OCI-LY1 (cell line): ENCODE measurements around the gene SNAP25.

ENCODE experiments used
- H2AFZ ChIP-seq: fragments of 200-600 bp; sonication (generic), shearing (Covaris generic); 2 replicates; pipeline ENCODE4 v1.6.0; 2014; ENCODE audit warnings: antibody characterized with exemption, mild to moderate bottlenecking, low read length
- H3F3A ChIP-seq: fragments of 200-600 bp; sonication (generic), shearing (Covaris generic); 2 replicates; pipeline ENCODE4 v1.6.0; 2014; ENCODE audit warnings: mild to moderate bottlenecking, antibody characterized with exemption, low read length, moderate library complexity; ENCODE audit not compliant: insufficient read depth
- H3K27ac ChIP-seq: fragments of 200-600 bp; sonication (generic); 2 replicates; pipeline ENCODE4 v1.5.1; 2014; ENCODE audit warnings: low read length, mixed run types, mild to moderate bottlenecking, low read depth; ENCODE audit not compliant: poor library complexity, severe bottlenecking
- H3K27me3 ChIP-seq: fragments of 200-600 bp; sonication (generic); 2 replicates; pipeline ENCODE4 v1.6.0; 2014; ENCODE audit warnings: antibody characterized with exemption, mild to moderate bottlenecking, low read length, moderate library complexity; ENCODE audit not compliant: insufficient read depth
- H3K36me3 ChIP-seq: fragments of 200-600 bp; sonication (generic); 2 replicates; pipeline ENCODE4 v1.6.1; 2014; ENCODE audit warnings: mild to moderate bottlenecking, antibody characterized with exemption, low read length, moderate library complexity, mixed read lengths; ENCODE audit not compliant: insufficient read depth
- H3K4me1 ChIP-seq: fragments of 200-600 bp; sonication (generic); 2 replicates; pipeline ENCODE4 v1.5.1; 2014; ENCODE audit warnings: mild to moderate bottlenecking, low read length, moderate library complexity; ENCODE audit not compliant: insufficient read depth, severe bottlenecking
- H3K4me2 ChIP-seq: fragments of 200-600 bp; sonication (generic), shearing (Covaris generic); 2 replicates; pipeline ENCODE4 v1.6.1; 2014; ENCODE audit warnings: low read length
- H3K4me3 ChIP-seq: fragments of 200-600 bp; sonication (generic); 2 replicates; pipeline ENCODE4 v1.5.1; 2014; ENCODE audit warnings: low read length, low read depth, mild to moderate bottlenecking, mixed read lengths; ENCODE audit not compliant: poor library complexity, severe bottlenecking
- H3K79me2 ChIP-seq: fragments of 200-600 bp; shearing (Covaris generic); 2 replicates; pipeline ENCODE4 v1.6.1; 2016; ENCODE audit warnings: mixed run types, low read length, mixed read lengths; ENCODE audit not compliant: insufficient read depth
- H3K9ac ChIP-seq: fragments of 200-600 bp; sonication (generic), shearing (Covaris generic); 2 replicates; pipeline ENCODE4 v1.6.1; 2014; ENCODE audit warnings: mild to moderate bottlenecking, low read length, mixed read lengths
- H3K9me2 ChIP-seq: fragments of 200-600 bp; sonication (generic), shearing (Covaris generic); 2 replicates; pipeline ENCODE4 v1.6.1; 2014; ENCODE audit warnings: low read depth, mild to moderate bottlenecking, low read length, mixed read lengths
- H3K9me3 ChIP-seq: fragments of 200-600 bp; shearing (Covaris generic); 2 replicates; pipeline ENCODE4 v1.6.1; 2014; ENCODE audit warnings: low read length, mixed read lengths
- H4K20me1 ChIP-seq: fragments of 200-600 bp; sonication (generic), shearing (Covaris generic); 2 replicates; pipeline ENCODE4 v1.6.0; 2016; ENCODE audit warnings: mild to moderate bottlenecking, low read length; ENCODE audit not compliant: insufficient read depth
- CTCF ChIP-seq: fragments of 200-600 bp; sonication (generic), shearing (Covaris generic); IDR thresholded peaks from 2 replicates; pipeline ENCODE4 v1.5.1; 2017; ENCODE audit warnings: mild to moderate bottlenecking, antibody characterized with exemption, low read length, moderate library complexity, mixed read lengths
- EZH2 ChIP-seq: fragments of 200-600 bp; sonication (generic), shearing (Covaris generic); IDR thresholded peaks from 2 replicates; pipeline ENCODE4 v1.8.0; 2017; ENCODE audit warnings: borderline replicate concordance, mixed run types, mild to moderate bottlenecking, antibody characterized with exemption, low read length, moderate library complexity, mixed read lengths

The SNAP25 gene

GRCh38 chr20:10281911-10282310 is 63.3 kb downstream of the SNAP25 start:
- no peaks in the 10 kb centered on the region for H3K36me3 ChIP-seq
- no peak overlapping the region for H3K9ac ChIP-seq
- no peaks in the 10 kb centered on the region for H3K79me2 ChIP-seq
- no peak overlapping the region for H3K4me2 ChIP-seq
- H3K9me3 ChIP-seq: no peaks in the 10 kb centered on the region
- H2AFZ ChIP-seq: no peak overlapping the region
- no peaks in the 10 kb centered on the region for H4K20me1 ChIP-seq
- no peaks in the 10 kb centered on the region for H3K27me3 ChIP-seq
- H3F3A ChIP-seq: no peaks in the 10 kb centered on the region
- no peaks in the 10 kb centered on the region for H3K4me1 ChIP-seq
- H3K9me2 ChIP-seq: no peaks in the 10 kb centered on the region
- no peak for TF ChIP-seq CTCF
- no peak for TF ChIP-seq EZH2
- H3K4me3 ChIP-seq: no peak overlapping the region
- H3K27ac ChIP-seq: no peak overlapping the region

DNA sequence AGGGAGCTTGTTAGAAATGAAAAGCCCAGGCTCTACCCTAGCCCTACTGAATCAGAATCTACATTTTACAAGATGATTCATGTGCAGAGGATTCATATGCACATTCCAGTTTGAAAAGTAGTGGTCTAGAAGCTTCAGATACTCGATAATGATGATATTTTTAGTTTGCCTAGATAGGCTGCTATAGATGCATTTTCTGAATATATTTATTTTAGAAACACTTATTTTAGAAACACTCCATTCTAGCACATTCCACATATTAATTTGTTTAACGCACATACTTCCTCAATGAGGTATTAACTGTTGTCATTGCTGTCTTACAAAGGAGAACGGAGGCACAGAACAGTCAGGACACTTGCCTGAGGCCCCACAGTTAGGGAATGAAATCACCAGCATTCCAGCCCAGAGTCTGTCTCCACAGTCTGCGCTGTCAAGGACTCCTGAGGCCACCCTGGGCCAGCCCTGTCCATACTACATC is 64.4 kb downstream of the SNAP25 start:
- Histone ChIP-seq H3K79me2 (no peaks in the 10 kb centered on the region), H3K36me3 (no peaks in the 10 kb centered on the region), H3K4me2 (no peak overlapping the region), H3F3A (no peaks in the 10 kb centered on the region), H3K9ac (no peak overlapping the region), H4K20me1 (no peaks in the 10 kb centered on the region), H3K9me2 (no peaks in the 10 kb centered on the region), H3K9me3 (no peaks in the 10 kb centered on the region), H3K27ac (no peak overlapping the region), H3K4me3 (no peak overlapping the region), H2AFZ (no peak overlapping the region), H3K27me3 (no peaks in the 10 kb centered on the region), H3K4me1 (no peaks in the 10 kb centered on the region)
- TF ChIP-seq CTCF (no peak), EZH2 (no peak)

DNA sequence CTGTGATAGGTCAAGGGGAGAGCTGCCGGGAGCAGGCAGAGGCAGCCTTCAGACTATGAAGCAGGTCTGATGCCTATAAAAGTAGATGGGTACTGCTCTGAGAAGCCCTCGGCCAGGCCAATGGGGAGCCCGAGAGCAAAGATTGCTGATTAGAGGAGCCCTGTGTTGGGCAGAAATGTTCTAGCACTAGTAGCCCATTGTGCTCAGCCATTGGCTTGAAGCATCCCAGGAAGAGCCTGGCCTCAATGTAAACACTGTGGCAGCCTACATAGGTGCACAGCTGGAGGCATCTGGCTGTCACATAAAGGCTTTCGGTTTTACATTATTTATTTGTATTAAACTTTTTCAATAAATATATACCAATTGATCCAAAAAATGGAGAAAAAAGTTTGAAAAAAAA is 67.7 kb downstream of the SNAP25 start:
- Histone ChIP-seq H2AFZ (no peak overlapping the region), H3K9me3 (no peaks in the 10 kb centered on the region), H3K4me3 (no peak overlapping the region), H3K4me2 (no peak overlapping the region), H3K27ac (no peak overlapping the region), H4K20me1 (no peaks in the 10 kb centered on the region), H3K79me2 (no peaks in the 10 kb centered on the region), H3K36me3 (no peaks in the 10 kb centered on the region), H3K9ac (no peak overlapping the region), H3K9me2 (no peaks in the 10 kb centered on the region), H3K4me1 (no peaks in the 10 kb centered on the region), H3F3A (no peaks in the 10 kb centered on the region), H3K27me3 (no peaks in the 10 kb centered on the region)
- TF ChIP-seq CTCF: no peak
- TF ChIP-seq EZH2: no peak
